GM19372 (cell line): ENCODE data around the gene ABCC8.

Experiments
- ATAC-seq: cut with Tn5 transposase; IDR thresholded peaks from one replicate; pipeline ENCODE4 v1.9.1; 2021; ENCODE audit warnings: mild to moderate bottlenecking, low read depth, moderate library complexity; ENCODE audit not compliant: unreplicated experiment

The ABCC8 gene

GRCh38 chr11:17369684-17370243 is 106.9 kb downstream of the ABCC8 start:
- no peak for ATAC-seq

GRCh38 chr11:17369094-17369493 is 107.6 kb downstream of the ABCC8 start:
- no peak for ATAC-seq

GRCh38 chr11:17368551-17368950 is 108.1 kb downstream of the ABCC8 start:
- ATAC-seq = no peak

GRCh38 chr11:17366495-17366894 is 110.2 kb downstream of the ABCC8 start:
- ATAC-seq = no peak

GRCh38 chr11:17354601-17354991 is 122.0 kb downstream of the ABCC8 start:
- ATAC-seq = no peak

- no peak for ATAC-seq
These were observed 122.6 kb downstream of the ABCC8 start for GRCh38 chr11:17353821-17354600.

- peak; percentile 47 for ATAC-seq
These were observed 123.5 kb downstream of the ABCC8 start for GRCh38 chr11:17352950-17353820.

- ATAC-seq = no peak
These were observed 125.0 kb downstream of the ABCC8 start, which contains the start of gene NCR3LG1 for GRCh38 chr11:17351510-17352176. Gene NCR3LG1, plus strand, starts transcription at chr11:17351800. Its CDS starts 170 bp downstream, at chr11:17351970.

- no peak for ATAC-seq
These were observed 125.5 kb downstream of the ABCC8 start for GRCh38 chr11:17351172-17351509.

- no peak for ATAC-seq
These were observed 126.0 kb downstream of the ABCC8 start for GRCh38 chr11:17350455-17351171.

GRCh38 chr11:17347676-17348075 is 129.0 kb downstream of the ABCC8 start:
- no peak for ATAC-seq

- ATAC-seq = no peak
These were observed 132.7 kb downstream of the ABCC8 start for GRCh38 chr11:17343907-17344306.

GRCh38 chr11:17343257-17343656 is 133.4 kb downstream of the ABCC8 start:
- no peak for ATAC-seq
